ENCODE results near the gene ICAM3.

- TF ChIP-seq CTCF (optimal IDR thresholded peaks at IDR 0.05 in 1 of 3, IDR thresholded peaks at IDR 0.05 in 1 of 3, conservative IDR thresholded peaks at IDR 0.05 in 1 of 3; ENCODE audit: extremely low read depth in 1 of 3, insufficient read depth in 2 of 3, low read length in 3 of 3) (no peak), EZH2 (IDR thresholded peaks at IDR 0.05; ENCODE audit: low read length) (no peak)
These were observed 45.2 kb upstream of the ICAM3 start for GRCh38 chr19:10384580-10384979.

All from keratinocyte (primary cell).